ENCODE results near the gene MBNL1.

- TF ChIP-seq CTCF (IDR thresholded peaks at IDR 0.05; ENCODE audit: low read length), result no peak
- no peak for TF ChIP-seq EZH2 (optimal IDR thresholded peaks at IDR 0.05; ENCODE audit: low read depth, low read length)
- no peak for TF ChIP-seq EZH2phosphoT487 (IDR thresholded peaks at IDR 0.05; ENCODE audit: low read length)
Measured at GRCh38 chr3:152293347-152294006, 24.7 kb downstream of the MBNL1 start.
